Astrocyte (in vitro differentiated cells and primary cell): ENCODE results near the gene MYLK2. TPM values are rescaled to one million over a fixed set of nuclear protein-coding genes. Genes with fewer than 3 reads are reported as not detected.

Experiments
- DNase-seq: peaks from one replicate; pipeline ENCODE4 v3.0.0-alpha.2; 2010; ENCODE audit warnings: low read depth
- FAIRE-seq: peaks from 2 replicates; lab custom pipeline; 2011; peaks lifted over from hg19 to GRCh38; lab: Jason Lieb, UNC
- H2AFZ ChIP-seq: 2 replicates; pipeline ENCODE4 v1.6.0; 2012; ENCODE audit warnings: low read depth, low read length, inconsistent platforms
- H3K27ac ChIP-seq: 2 replicates; pipeline ENCODE4 v1.5.1; 2011; ENCODE audit warnings: low read depth, low read length, inconsistent platforms
- H3K27me3 ChIP-seq: 2 replicates; pipeline ENCODE4 v1.6.0; 2011; ENCODE audit warnings: low read length, inconsistent platforms; ENCODE audit not compliant: insufficient read depth
- H3K36me3 ChIP-seq: 2 replicates; pipeline ENCODE4 v1.5.1; 2011; ENCODE audit warnings: low read length, inconsistent platforms; ENCODE audit not compliant: insufficient read depth
- H3K4me1 ChIP-seq: 2 replicates; pipeline ENCODE4 v1.5.1; 2011; ENCODE audit warnings: low read length, inconsistent platforms; ENCODE audit not compliant: insufficient read depth
- H3K4me2 ChIP-seq: 2 replicates; pipeline ENCODE4 v1.6.0; 2012; ENCODE audit warnings: low read length, inconsistent platforms
- H3K4me3 ChIP-seq: 2 replicates; pipeline ENCODE4 v1.5.1; 2011; ENCODE audit warnings: low read depth, mild to moderate bottlenecking, low read length, inconsistent platforms; ENCODE audit not compliant: insufficient read depth
- H3K79me2 ChIP-seq: 2 replicates; pipeline ENCODE4 v1.6.0; 2012; ENCODE audit warnings: mild to moderate bottlenecking, low read length, inconsistent platforms; ENCODE audit not compliant: insufficient read depth
- H3K9ac ChIP-seq: 2 replicates; pipeline ENCODE4 v1.6.0; 2012; ENCODE audit warnings: mild to moderate bottlenecking, low read length, inconsistent platforms
- H3K9me3 ChIP-seq: 2 replicates; pipeline ENCODE4 v1.5.1; 2012; ENCODE audit warnings: low read depth, mild to moderate bottlenecking, low read length, inconsistent platforms; ENCODE audit not compliant: insufficient read depth
- H4K20me1 ChIP-seq: 2 replicates; pipeline ENCODE4 v1.6.0; 2012; ENCODE audit warnings: low read length, inconsistent platforms; ENCODE audit not compliant: insufficient read depth
- H3K27ac Mint-ChIP-seq: one replicate; pipeline ENCODE4 v1.8.0; 2021; ENCODE audit warnings: mild to moderate bottlenecking, mixed read lengths; ENCODE audit not compliant: unreplicated experiment
- H3K27me3 Mint-ChIP-seq: one replicate; pipeline ENCODE4 v1.8.0; 2021; ENCODE audit warnings: low read depth, mixed read lengths; ENCODE audit not compliant: unreplicated experiment
- H3K36me3 Mint-ChIP-seq: one replicate; pipeline ENCODE4 v1.8.0; 2021; ENCODE audit warnings: low read depth, mixed read lengths; ENCODE audit not compliant: unreplicated experiment
- H3K4me1 Mint-ChIP-seq: one replicate; pipeline ENCODE4 v1.8.0; 2021; ENCODE audit warnings: low read depth, mixed read lengths; ENCODE audit not compliant: unreplicated experiment
- H3K4me3 Mint-ChIP-seq: one replicate; pipeline ENCODE4 v1.8.0; 2021; ENCODE audit warnings: mild to moderate bottlenecking, moderate library complexity, mixed read lengths; ENCODE audit not compliant: unreplicated experiment
- H3K9me3 Mint-ChIP-seq: one replicate; pipeline ENCODE4 v1.8.0; 2021; ENCODE audit warnings: mild to moderate bottlenecking, mixed read lengths; ENCODE audit not compliant: unreplicated experiment
- CTCF ChIP-seq: IDR thresholded peaks from 2 replicates; pipeline ENCODE4 v1.5.1; 2011; ENCODE audit warnings: low read depth, mild to moderate bottlenecking, inconsistent platforms, low read length, moderate library complexity; ENCODE audit not compliant: insufficient read depth
- EZH2 ChIP-seq: IDR thresholded peaks from 2 replicates; pipeline ENCODE4 v1.6.1; 2012; ENCODE audit warnings: mild to moderate bottlenecking, low read length, inconsistent platforms; ENCODE audit not compliant: insufficient read depth
- total RNA-seq: library from RNA; stranded (reverse); gene quantifications from 2 replicates; pipeline ENCODE4 v1.2.1, GENCODE V29; 2021

The MYLK2 gene
- total RNA-seq, 1 donor from 2014 or later: 2.1 TPM

- Histone ChIP-seq H3K9me3 (no peaks in the 10 kb centered on the region), H4K20me1 (no peaks in the 10 kb centered on the region), H3K4me1 (peaks cover 68% of the 10 kb centered on the region), H3K4me2 (peak overlapping the region; percentile 84), H3K27me3 (peaks cover 6% of the 10 kb centered on the region), H2AFZ (peak overlapping the region; percentile 14), H3K4me3 (peak overlapping the region; percentile 40), H3K27ac (peak overlapping the region; percentile 85), H3K79me2 (peaks cover 14% of the 10 kb centered on the region), H3K9ac (peak overlapping the region; percentile 72), H3K36me3 (no peaks in the 10 kb centered on the region)
- H3K27me3 Mint-ChIP-seq: peaks cover 5% of the 10 kb centered on the region
- H3K4me1 Mint-ChIP-seq: peaks cover 38% of the 10 kb centered on the region
- DNase-seq (peak; percentile 60), FAIRE-seq (no peak)
- H3K27ac Mint-ChIP-seq: peak overlapping the region; percentile 93
- peaks cover 3% of the 10 kb centered on the region for H3K9me3 Mint-ChIP-seq
- peak overlapping the region; percentile 71 for H3K4me3 Mint-ChIP-seq
- H3K36me3 Mint-ChIP-seq: no peaks in the 10 kb centered on the region
- no peak for TF ChIP-seq EZH2
- no peak for TF ChIP-seq CTCF
Measured at GRCh38 chr20:31842471-31843157, 23.5 kb downstream of the MYLK2 start.

- peaks cover 14% of the 10 kb centered on the region for H3K79me2 ChIP-seq
- peak overlapping the region; percentile 86 for H3K4me3 Mint-ChIP-seq
- H3K4me1 ChIP-seq: peaks cover 61% of the 10 kb centered on the region
- peak overlapping the region; percentile 72 for H3K9ac ChIP-seq
- FAIRE-seq (no peak), DNase-seq (no peak)
- H3K9me3 Mint-ChIP-seq: peaks cover 3% of the 10 kb centered on the region
- no peaks in the 10 kb centered on the region for H3K36me3 ChIP-seq
- peak overlapping the region; percentile 85 for H3K27ac ChIP-seq
- H3K36me3 Mint-ChIP-seq: no peaks in the 10 kb centered on the region
- H3K4me1 Mint-ChIP-seq: peaks cover 38% of the 10 kb centered on the region
- peaks cover 10% of the 10 kb centered on the region for H3K27me3 Mint-ChIP-seq
- H4K20me1 ChIP-seq: no peaks in the 10 kb centered on the region
- H3K9me3 ChIP-seq: no peaks in the 10 kb centered on the region
- H3K27ac Mint-ChIP-seq: peak overlapping the region; percentile 83
- peak overlapping the region; percentile 40 for H3K4me3 ChIP-seq
- H2AFZ ChIP-seq: peak overlapping the region; percentile 14
- H3K27me3 ChIP-seq: peaks cover 10% of the 10 kb centered on the region
- H3K4me2 ChIP-seq: peak overlapping the region; percentile 84
- TF ChIP-seq EZH2: no peak
- no peak for TF ChIP-seq CTCF
Measured at GRCh38 chr20:31843288-31843687, 24.1 kb downstream of the MYLK2 start.

- Histone ChIP-seq H3K4me1 (peaks cover 55% of the 10 kb centered on the region), H3K79me2 (peaks cover 14% of the 10 kb centered on the region), H3K36me3 (no peaks in the 10 kb centered on the region), H3K4me3 (peak overlapping the region; percentile 17), H2AFZ (no peak overlapping the region), H4K20me1 (no peaks in the 10 kb centered on the region), H3K27me3 (peaks cover 14% of the 10 kb centered on the region), H3K9me3 (no peaks in the 10 kb centered on the region), H3K4me2 (peak overlapping the region; percentile 84), H3K27ac (no peak overlapping the region), H3K9ac (peak overlapping the region; percentile 72)
- DNase-seq (no peak), FAIRE-seq (no peak)
- H3K9me3 Mint-ChIP-seq: peaks cover 6% of the 10 kb centered on the region
- H3K36me3 Mint-ChIP-seq: no peaks in the 10 kb centered on the region
- H3K4me3 Mint-ChIP-seq: peak overlapping the region; percentile 86
- peak overlapping the region; percentile 96 for H3K27ac Mint-ChIP-seq
- H3K4me1 Mint-ChIP-seq: peaks cover 38% of the 10 kb centered on the region
- TF ChIP-seq CTCF (no peak), EZH2 (no peak)
- H3K27me3 Mint-ChIP-seq: peaks cover 16% of the 10 kb centered on the region
Measured at GRCh38 chr20:31843881-31844280, 24.7 kb downstream of the MYLK2 start.
